GM06990 (cell line): Measurements from ENCODE around the gene KANK3.
"Not testable (repeated sequence)": the region's sequence is repeated elsewhere in the genome, so short reads cannot be mapped to it uniquely, and the experiment has no call there.

Source experiments
- DNase-seq: peaks from one replicate; pipeline ENCODE4 v3.0.0-alpha.2; 2011; ENCODE audit not compliant: insufficient read length; ENCODE audit errors: extremely low read depth
- H3K27me3 ChIP-seq: replicated peaks from 2 replicates; pipeline ENCODE4 v1.6.0; 2011; ENCODE audit warnings: low read length; ENCODE audit not compliant: control insufficient read depth, insufficient read depth
- H3K36me3 ChIP-seq: 2 replicates; pipeline ENCODE4 v1.5.1; 2011; ENCODE audit warnings: low read length; ENCODE audit not compliant: control insufficient read depth, insufficient read depth
- H3K4me3 ChIP-seq: replicated peaks from 2 replicates; pipeline ENCODE4 v1.5.1; 2011; ENCODE audit warnings: low read depth, mild to moderate bottlenecking, control low read depth, low read length
- CTCF ChIP-seq: IDR thresholded peaks from 2 replicates; pipeline ENCODE4 v1.5.1; 2011; ENCODE audit warnings: low read length, control low read depth, mild to moderate bottlenecking, inconsistent platforms; ENCODE audit not compliant: insufficient read depth, poor library complexity, severe bottlenecking

The KANK3 gene

DNA sequence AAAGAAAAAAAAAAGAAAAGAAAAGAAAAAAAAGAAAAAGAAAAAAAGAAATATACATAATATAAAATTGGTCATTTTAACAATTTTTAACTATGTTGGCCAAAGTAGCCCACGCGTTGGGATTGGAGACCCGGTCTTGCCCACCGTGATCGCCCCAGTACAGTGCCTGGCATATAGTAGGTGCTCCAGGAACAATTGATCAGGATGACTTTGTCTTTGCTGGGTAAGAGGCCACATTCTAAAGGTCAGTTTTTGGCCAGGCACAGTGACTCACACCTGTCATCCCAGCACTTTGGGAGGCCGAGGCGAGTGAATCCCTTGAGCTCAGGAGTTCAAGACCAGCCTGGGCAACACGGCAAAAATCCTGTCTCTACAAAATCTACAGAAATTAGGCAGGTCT lies 17.1 kb upstream of the KANK3 start:
- Histone ChIP-seq H3K4me3 (no peak overlapping the region), H3K36me3 (no peaks in the 10 kb centered on the region), H3K27me3 (no peaks in the 10 kb centered on the region; the same call in 1 of the 2 replicates)
- TF ChIP-seq CTCF = no peak
- no peak for DNase-seq

DNA sequence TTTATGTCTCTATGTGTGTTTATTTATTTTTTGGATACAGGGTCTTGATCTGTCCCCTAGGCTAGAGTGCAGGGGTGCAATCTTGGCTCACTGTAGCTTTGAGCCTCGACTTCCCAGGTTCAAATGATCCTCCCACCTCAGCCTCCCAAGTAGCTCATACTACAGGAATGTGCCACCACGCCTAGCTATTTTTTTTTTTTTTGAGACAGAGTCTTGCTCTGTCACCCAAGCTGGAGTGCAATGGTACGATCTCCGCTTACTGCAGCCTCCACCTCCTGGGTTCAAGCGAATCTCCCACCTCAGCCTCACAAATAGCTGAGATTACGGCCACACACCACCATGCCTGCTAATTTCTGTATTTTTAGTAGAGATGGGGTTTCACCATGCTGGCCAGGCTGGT lies 15.9 kb upstream of the KANK3 start:
- TF ChIP-seq CTCF = no peak

DNA sequence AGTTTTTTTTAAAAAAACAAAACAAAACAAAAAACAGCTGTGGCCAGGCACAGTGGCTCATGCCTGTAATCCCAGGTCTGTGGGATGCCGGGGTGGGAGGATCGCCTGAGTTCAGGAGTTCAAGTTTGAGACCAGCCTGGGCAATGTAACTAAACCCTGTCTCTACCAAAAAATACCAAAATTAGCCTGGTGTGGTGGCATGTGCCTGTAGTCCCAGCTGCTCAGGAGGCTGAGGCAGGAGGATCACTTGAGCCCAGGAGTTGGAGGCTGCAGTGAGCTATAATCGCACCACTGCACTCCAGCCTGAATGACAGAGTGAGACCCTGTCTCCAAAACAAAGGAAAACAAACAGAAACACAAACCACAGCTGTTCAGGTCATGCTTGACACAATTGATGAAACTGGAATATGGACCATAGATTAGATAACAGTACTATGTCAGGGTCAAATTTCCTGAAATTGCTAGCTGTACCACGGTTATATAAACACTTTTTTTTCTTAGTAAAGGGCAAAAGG lies 14.0 kb upstream of the KANK3 start:
- no peak overlapping the region for H3K4me3 ChIP-seq
- no peak for TF ChIP-seq CTCF
- no peaks in the 10 kb centered on the region for H3K36me3 ChIP-seq
- no peak for DNase-seq
- no peaks in the 10 kb centered on the region for H3K27me3 ChIP-seq

More for the DNA sequence above, 15.9 kb upstream of the KANK3 start:
- H3K36me3 ChIP-seq = no peaks in the 10 kb centered on the region
- H3K4me3 ChIP-seq = no peak overlapping the region
- DNase-seq = no peak
- H3K27me3 ChIP-seq = no peaks in the 10 kb centered on the region; the same call in 1 of the 2 replicates

- Histone ChIP-seq H3K36me3 (no peaks in the 10 kb centered on the region), H3K4me3 (no peak overlapping the region), H3K27me3 (no peaks in the 10 kb centered on the region)
- DNase-seq = no peak
- no peak for TF ChIP-seq CTCF
Measured at GRCh38 chr19:8355631-8356402, 12.8 kb upstream of the KANK3 start.

GRCh38 chr19:8352845-8353244 lies 9.8 kb upstream of the KANK3 start:
- H3K4me3 ChIP-seq, DNase-seq, H3K27me3 ChIP-seq, H3K36me3 ChIP-seq: not testable (repeated sequence)

DNA sequence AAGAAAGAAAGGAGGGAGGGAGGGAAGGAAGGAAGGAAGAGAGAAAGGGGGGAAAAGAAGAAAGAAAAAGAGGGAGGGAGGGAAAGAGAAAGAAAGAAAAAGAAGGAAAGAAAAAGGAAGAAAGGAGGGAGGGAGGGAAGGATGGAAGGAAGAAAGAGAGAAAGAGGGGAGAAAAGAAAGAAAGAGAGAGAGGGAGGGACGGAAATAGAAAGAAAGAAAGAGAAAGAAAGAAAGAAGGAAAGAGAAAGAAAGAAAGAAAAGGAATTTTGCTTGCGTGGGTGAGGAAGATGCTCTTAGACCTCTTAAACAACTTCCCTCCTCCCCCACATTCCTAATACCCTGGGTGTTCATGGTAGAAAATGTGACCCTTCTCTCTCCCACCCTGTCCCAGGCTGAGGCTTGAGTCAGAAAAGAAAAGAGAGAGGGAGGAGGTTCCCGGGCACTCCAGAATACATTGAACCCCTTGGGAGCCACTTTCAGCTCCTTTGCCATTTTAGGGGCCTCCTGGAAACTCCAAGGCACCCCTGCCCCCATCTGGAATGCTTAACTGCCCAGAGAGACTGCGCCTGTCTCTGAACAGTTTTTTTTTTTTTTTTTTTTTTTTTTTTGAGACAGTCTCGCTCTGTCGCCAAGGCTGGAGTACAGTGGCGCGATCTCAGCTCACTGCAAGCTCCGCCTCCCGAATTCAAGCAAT lies 9.2 kb upstream of the KANK3 start:
- no peaks in the 10 kb centered on the region for H3K27me3 ChIP-seq
- no peaks in the 10 kb centered on the region for H3K36me3 ChIP-seq
- no peak for DNase-seq
- H3K4me3 ChIP-seq = no peak overlapping the region
- no peak for TF ChIP-seq CTCF

GRCh38 chr19:8349629-8350372 lies 6.7 kb upstream of the KANK3 start:
- not testable (repeated sequence) for DNase-seq, H3K36me3 ChIP-seq, H3K4me3 ChIP-seq, H3K27me3 ChIP-seq
